Ectodermal cell (in vitro differentiated cells): Measurements from ENCODE around the gene SMS.

ENCODE experiments used
- H3K27ac ChIP-seq: 2 replicates; pipeline ENCODE4 v1.7.0; 2013; ENCODE audit warnings: mild to moderate bottlenecking, low read depth, low read length; ENCODE audit not compliant: insufficient read depth, poor library complexity, severe bottlenecking
- H3K27me3 ChIP-seq: 2 replicates; pipeline ENCODE4 v1.7.0; 2013; ENCODE audit warnings: mild to moderate bottlenecking, low read length; ENCODE audit not compliant: insufficient read depth, control insufficient read depth, poor library complexity, severe bottlenecking
- H3K36me3 ChIP-seq: one replicate; pipeline ENCODE4 v1.7.0; 2013; ENCODE audit warnings: low read length; ENCODE audit not compliant: control insufficient read depth, insufficient read depth
- H3K4me1 ChIP-seq: one replicate; pipeline ENCODE4 v1.7.0; 2013; ENCODE audit warnings: low read length; ENCODE audit not compliant: control insufficient read depth, insufficient read depth
- H3K4me3 ChIP-seq: 2 replicates; pipeline ENCODE4 v1.7.0; 2013; ENCODE audit warnings: low read depth, low read length, control low read depth; ENCODE audit not compliant: insufficient read depth
- H3K9me3 ChIP-seq: 2 replicates; pipeline ENCODE4 v1.7.0; 2013; ENCODE audit warnings: mild to moderate bottlenecking, low read length, moderate library complexity; ENCODE audit not compliant: control insufficient read depth
- WGBS, 2 experiments: methylation state at CpG; one replicate each; pipeline ENCODE4 v1.1.7; 2013; ENCODE audit warnings: missing lambda C conversion rate in 2 of 2; 5-methylcytosine and 5-hydroxymethylcytosine counted together

The SMS gene

DNA sequence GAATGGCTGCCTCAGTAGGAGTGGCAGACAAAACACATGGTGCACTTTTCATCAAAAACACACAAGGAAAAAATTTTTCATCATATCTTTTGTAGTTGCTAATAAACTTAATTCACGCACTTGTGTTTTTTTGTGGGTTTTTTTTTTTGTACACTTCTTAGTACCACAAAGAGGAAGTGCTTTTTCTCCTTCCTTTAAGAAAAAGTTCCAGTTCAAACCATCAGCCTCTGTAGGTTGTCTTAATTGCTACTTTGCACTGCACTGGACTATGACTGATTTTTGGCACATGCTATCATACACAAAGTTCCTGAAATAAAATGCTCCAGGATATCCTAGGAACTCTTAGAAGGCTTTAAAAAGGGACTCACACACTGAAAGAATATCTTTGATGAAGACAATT lies 91.6 kb downstream of the SMS start, which contains the start of gene PHEX:
PHEX (plus strand) TSS at position 242 of the 400 bp plus-strand sequence. CDS start 681 bp downstream, outside the sequence.
- WGBS, 2 experiments = no CpG with 5 or more reads among the region's 1 CpG
- Histone ChIP-seq H3K4me3 (no peak within 1 kb of the TSS), H3K27me3 (no peaks in the 10 kb centered on the region)

DNA sequence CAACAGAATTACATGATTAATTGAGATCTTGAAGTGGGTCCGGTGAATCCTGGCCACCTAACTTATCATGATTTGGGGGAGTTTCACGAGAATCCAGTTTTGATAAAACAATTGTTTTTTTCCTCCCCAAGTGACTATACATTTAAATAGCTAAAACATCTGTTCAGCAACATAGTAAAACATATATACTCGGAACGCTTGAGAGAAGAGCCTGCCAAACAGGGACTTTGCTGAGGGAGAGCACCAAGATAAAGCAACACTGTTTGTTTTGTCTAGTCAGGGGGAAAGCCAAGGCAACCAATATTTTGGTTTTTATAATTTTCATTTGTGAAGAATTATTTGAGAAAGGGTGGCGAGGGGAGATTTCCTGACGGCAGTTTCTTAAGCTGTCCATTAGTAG lies 92.0 kb downstream of the SMS start:
- no peaks in the 10 kb centered on the region for H3K4me1 ChIP-seq
- WGBS, 2 experiments = 94 to 96% methylated on average over 6 of the region's 6 CpGs
- no peak overlapping the region for H3K27ac ChIP-seq
- H3K4me3 ChIP-seq = no peak overlapping the region
- no peaks in the 10 kb centered on the region for H3K9me3 ChIP-seq
- no peaks in the 10 kb centered on the region for H3K27me3 ChIP-seq
- H3K36me3 ChIP-seq = no peaks in the 10 kb centered on the region

More for the DNA sequence above, 91.6 kb downstream of the SMS start, which contains the start of gene PHEX:
- no peaks in the 10 kb centered on the region for H3K4me1 ChIP-seq
- H3K36me3 ChIP-seq = no peaks in the 10 kb centered on the region
- no peaks in the 10 kb centered on the region for H3K9me3 ChIP-seq
- H3K27ac ChIP-seq = no peak within 1 kb of the TSS

DNA sequence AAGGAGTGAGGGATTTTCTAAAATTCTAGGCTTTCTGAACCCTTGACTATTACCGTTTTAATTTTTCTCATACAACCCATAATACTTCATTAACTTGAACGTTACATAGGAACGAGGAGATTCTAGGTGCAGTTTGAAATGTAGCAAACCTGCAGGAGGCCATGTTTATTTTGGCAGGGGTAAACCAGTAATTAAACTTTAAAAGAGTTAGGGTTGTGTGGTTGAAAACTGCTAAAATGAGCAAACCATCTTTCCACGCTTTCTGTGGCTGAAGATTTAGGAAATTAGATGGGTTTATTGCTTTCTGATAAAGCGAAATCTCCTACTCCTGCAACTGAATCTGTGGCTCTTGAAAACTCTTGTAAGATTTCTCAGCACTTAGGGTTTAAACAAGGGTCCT lies 93.3 kb downstream of the SMS start:
- H3K27me3 ChIP-seq = no peaks in the 10 kb centered on the region
- no peaks in the 10 kb centered on the region for H3K4me1 ChIP-seq
- H3K9me3 ChIP-seq = no peaks in the 10 kb centered on the region
- no peak overlapping the region for H3K27ac ChIP-seq
- H3K36me3 ChIP-seq = no peaks in the 10 kb centered on the region
- H3K4me3 ChIP-seq = no peak overlapping the region
- WGBS, 2 experiments = 60 to 72% methylated on average over 3 to 4 of the region's 5 CpGs

DNA sequence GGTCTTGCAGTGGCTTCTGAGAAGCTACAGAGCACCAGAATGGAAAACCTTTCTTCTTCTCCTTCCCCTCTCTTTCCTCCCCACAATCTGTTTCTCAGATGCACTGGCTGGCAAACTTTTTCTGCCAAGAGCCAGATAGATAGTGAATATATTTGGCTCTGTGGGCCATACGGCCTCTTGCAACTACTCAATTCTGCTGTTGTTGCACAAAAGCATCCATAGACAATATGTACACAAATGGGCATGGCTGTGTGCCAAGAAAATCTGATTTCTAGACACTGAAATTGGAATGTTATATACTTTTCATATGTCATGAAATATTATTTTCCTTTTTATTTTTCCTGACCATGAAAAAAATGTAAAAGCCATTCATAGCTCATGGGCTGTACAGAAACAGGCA lies 94.7 kb downstream of the SMS start:
- no peak overlapping the region for H3K27ac ChIP-seq
- no peaks in the 10 kb centered on the region for H3K27me3 ChIP-seq
- no peak overlapping the region for H3K4me3 ChIP-seq
- H3K4me1 ChIP-seq = no peaks in the 10 kb centered on the region
- no peaks in the 10 kb centered on the region for H3K9me3 ChIP-seq
- WGBS, 2 experiments = 92% methylated on average over 1 of the region's 1 CpG; no CpG with 5 or more reads in 1 of the 2 experiments
- H3K36me3 ChIP-seq = no peaks in the 10 kb centered on the region

DNA sequence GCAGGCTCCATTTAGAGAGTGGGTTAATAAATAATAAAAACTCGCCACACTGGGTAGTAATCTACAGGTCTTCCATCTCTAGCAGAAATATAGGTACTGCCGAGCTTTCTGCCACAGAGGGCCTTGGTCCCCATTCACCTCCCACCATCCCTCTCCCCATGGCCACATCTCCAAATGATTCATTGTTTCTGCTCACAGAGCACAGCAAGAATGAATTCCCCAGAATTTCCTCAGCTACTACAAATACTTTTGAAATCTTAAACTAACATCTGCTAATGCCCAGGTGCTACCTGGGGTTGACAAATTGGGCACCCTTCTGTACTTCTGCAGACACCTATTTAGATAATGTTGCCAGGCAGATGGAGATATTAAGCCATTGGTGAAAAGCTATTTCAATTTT lies 96.7 kb downstream of the SMS start:
- 80 to 91% methylated on average over 2 of the region's 2 CpGs for WGBS, 2 experiments
- Histone ChIP-seq H3K9me3 (no peaks in the 10 kb centered on the region), H3K4me3 (no peak overlapping the region), H3K27ac (no peak overlapping the region), H3K27me3 (no peaks in the 10 kb centered on the region), H3K4me1 (no peaks in the 10 kb centered on the region), H3K36me3 (no peaks in the 10 kb centered on the region)

DNA sequence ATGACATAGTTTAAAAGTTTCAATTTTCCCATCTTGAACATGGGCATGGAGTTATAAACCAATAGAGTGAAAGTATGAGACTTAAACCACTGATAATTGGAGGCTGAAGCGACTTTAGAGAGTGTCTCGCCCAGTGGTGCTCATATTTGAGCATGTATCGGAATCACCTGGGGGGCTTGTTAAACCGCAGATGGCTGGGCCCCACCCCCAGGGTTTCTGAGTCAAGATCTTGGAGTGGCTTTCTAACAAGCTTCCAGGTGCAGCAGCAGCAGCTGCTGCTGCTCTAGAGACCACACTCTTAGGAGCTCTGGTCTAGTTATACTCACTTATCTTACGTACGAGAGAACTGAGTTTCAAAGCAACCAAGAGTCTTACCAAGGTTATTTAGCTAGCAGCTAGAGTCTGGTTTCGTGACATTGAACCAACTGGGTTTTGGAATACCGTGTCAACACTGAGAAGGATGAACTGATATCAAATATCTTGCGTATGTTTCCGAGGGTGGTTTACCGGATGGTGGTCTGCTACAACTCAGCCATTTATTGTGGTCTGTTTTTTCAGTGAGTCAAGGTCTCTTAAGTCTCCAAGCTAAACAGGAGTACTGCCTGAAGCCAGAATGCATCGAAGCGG lies 97.5 kb downstream of the SMS start:
- H3K27me3 ChIP-seq = no peaks in the 10 kb centered on the region
- H3K4me3 ChIP-seq = no peak overlapping the region
- H3K4me1 ChIP-seq = no peaks in the 10 kb centered on the region
- 93 to 95% methylated on average over 13 of the region's 13 CpGs for WGBS, 2 experiments
- no peaks in the 10 kb centered on the region for H3K9me3 ChIP-seq
- H3K36me3 ChIP-seq = no peaks in the 10 kb centered on the region
- H3K27ac ChIP-seq = no peak overlapping the region

DNA sequence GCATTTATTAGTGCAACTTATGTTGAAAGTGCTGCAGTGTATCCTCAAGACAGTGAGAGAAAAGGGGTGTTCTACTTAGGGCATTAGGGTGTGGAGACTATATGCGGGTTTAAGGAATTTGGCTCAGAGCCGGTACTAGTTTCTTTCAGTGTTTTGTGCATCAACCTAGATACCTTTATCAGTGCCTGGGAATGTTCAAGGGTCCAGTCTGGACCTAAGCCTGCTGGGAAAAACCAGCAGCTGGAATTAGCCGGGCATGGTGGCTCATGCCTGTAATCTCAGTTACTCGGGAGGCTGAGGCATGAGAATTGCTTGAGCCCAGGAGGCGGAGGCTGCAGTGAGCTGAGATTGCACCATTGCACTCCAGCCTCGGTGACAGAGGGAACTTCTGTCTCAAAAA lies 99.0 kb downstream of the SMS start:
- no peak overlapping the region for H3K4me3 ChIP-seq
- no peaks in the 10 kb centered on the region for H3K36me3 ChIP-seq
- H3K4me1 ChIP-seq = no peaks in the 10 kb centered on the region
- 88 to 90% methylated on average over 5 to 6 of the region's 6 CpGs for WGBS, 2 experiments
- H3K27me3 ChIP-seq = no peaks in the 10 kb centered on the region
- H3K27ac ChIP-seq = no peak overlapping the region
- no peaks in the 10 kb centered on the region for H3K9me3 ChIP-seq

DNA sequence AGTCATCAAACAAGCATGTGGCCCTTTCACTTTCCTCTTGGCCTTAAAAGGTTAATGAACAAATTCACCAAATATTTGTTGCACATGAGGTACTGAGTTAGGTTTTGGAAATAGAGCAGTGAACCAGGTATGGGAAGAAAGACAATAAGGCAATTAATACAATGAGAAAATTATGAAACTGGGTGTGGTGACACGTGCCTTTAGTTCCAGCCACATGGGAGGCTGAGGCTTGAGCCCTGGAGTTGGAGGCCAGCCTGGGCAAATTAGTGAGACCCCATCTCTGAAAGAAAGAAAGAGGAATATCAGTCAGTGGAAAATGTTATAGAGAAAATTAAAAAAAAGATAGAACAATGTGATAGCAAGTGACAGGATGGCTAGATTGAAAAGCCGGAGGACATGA lies 99.7 kb downstream of the SMS start:
- H3K9me3 ChIP-seq = no peaks in the 10 kb centered on the region
- no peaks in the 10 kb centered on the region for H3K4me1 ChIP-seq
- H3K36me3 ChIP-seq = no peaks in the 10 kb centered on the region
- no peaks in the 10 kb centered on the region for H3K27me3 ChIP-seq
- 96% methylated on average over 2 of the region's 2 CpGs for WGBS, 2 experiments
- no peak overlapping the region for H3K27ac ChIP-seq
- no peak overlapping the region for H3K4me3 ChIP-seq

DNA sequence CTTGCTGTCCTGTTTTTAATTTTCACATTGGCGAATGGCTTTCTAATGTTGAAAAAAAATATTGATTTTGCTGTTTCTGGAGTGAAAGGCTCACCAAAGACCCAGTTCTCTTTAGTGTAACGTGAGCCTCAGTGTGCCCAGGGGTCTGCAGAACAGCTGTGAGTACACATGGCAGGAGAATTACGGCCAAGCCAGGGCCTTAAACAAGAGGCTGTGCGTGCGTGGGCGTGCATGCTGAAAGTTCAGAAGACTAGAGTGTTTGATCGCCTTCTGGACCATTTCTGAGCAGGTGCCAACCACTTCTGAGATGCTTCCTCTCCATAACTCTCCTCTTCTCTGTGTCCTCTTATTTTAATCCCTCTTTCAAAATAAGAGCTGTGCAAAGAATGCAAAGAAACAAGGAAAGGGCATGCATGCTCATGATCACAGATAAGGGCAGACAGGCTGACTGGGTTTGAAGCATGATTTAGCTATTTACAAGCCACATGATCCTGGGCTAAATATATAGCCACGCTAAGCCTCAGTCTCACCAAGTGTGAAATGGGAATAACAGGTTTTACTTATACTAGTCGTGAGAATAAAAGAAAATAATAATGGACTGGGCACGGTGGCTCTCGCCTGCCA lies 101.5 kb downstream of the SMS start:
- WGBS, 2 experiments = 84 to 86% methylated on average over 11 of the region's 11 CpGs
- H3K4me3 ChIP-seq = no peak overlapping the region
- no peaks in the 10 kb centered on the region for H3K9me3 ChIP-seq
- H3K4me1 ChIP-seq = no peaks in the 10 kb centered on the region
- H3K27me3 ChIP-seq = no peaks in the 10 kb centered on the region
- no peak overlapping the region for H3K27ac ChIP-seq
- no peaks in the 10 kb centered on the region for H3K36me3 ChIP-seq

DNA sequence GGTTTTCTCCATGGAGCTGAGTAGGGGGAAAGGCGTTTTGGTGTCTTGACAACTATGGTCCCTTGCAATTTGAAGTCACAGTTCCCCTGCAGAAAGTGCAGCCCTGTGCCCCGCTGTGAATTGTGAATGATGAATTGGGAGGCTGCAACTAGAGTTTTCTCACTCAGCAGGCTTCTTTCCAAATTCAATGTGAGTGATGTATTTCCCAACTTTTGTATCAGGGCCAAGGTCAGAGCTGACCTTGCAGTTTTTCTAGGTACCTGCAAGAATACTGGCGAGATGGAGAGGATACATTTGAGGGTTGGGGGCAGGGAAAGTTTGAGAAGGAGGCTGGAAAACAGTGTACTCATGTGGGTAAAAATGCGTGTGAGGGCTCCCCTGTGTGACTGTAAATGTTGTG lies 103.4 kb downstream of the SMS start:
- WGBS, 2 experiments = 27 to 29% methylated on average over 4 of the region's 4 CpGs
- Histone ChIP-seq H3K4me3 (no peak overlapping the region), H3K36me3 (no peaks in the 10 kb centered on the region), H3K27ac (no peak overlapping the region), H3K27me3 (no peaks in the 10 kb centered on the region), H3K4me1 (no peaks in the 10 kb centered on the region), H3K9me3 (no peaks in the 10 kb centered on the region)
